GM12872 (cell line): Measurements from ENCODE around the gene CDKN1B.

Experiments used
- CTCF ChIP-seq: IDR thresholded peaks from 3 replicates; pipeline ENCODE4 v1.5.1; 2011; ENCODE audit warnings: low read depth, mild to moderate bottlenecking, low read length, moderate library complexity; ENCODE audit not compliant: insufficient read depth

The CDKN1B gene

GRCh38 chr12:12689647-12690300, 27.4 kb upstream of the CDKN1B start:
- no peak for TF ChIP-seq CTCF

GRCh38 chr12:12691549-12691948, 25.6 kb upstream of the CDKN1B start:
- no peak for TF ChIP-seq CTCF

GRCh38 chr12:12693111-12693671, 24.0 kb upstream of the CDKN1B start:
- TF ChIP-seq CTCF = no peak

- TF ChIP-seq CTCF = no peak
Observed at GRCh38 chr12:12696562-12697383, 20.4 kb upstream of the CDKN1B start.

GRCh38 chr12:12699345-12699744, 17.8 kb upstream of the CDKN1B start:
- TF ChIP-seq CTCF = no peak

- TF ChIP-seq CTCF = no peak
Observed at GRCh38 chr12:12700254-12700653, 16.9 kb upstream of the CDKN1B start.

- TF ChIP-seq CTCF = no peak
Observed at GRCh38 chr12:12701457-12701856, 15.7 kb upstream of the CDKN1B start.
